HG02642 (cell line): ENCODE data around the gene PDGFC.

Experiments used
- ATAC-seq: cut with Tn5 transposase; IDR thresholded peaks from one replicate; pipeline ENCODE4 v1.9.1; 2021; ENCODE audit warnings: mild to moderate bottlenecking; ENCODE audit not compliant: unreplicated experiment, poor library complexity

Gene PDGFC, protein sequence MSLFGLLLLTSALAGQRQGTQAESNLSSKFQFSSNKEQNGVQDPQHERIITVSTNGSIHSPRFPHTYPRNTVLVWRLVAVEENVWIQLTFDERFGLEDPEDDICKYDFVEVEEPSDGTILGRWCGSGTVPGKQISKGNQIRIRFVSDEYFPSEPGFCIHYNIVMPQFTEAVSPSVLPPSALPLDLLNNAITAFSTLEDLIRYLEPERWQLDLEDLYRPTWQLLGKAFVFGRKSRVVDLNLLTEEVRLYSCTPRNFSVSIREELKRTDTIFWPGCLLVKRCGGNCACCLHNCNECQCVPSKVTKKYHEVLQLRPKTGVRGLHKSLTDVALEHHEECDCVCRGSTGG

DNA sequence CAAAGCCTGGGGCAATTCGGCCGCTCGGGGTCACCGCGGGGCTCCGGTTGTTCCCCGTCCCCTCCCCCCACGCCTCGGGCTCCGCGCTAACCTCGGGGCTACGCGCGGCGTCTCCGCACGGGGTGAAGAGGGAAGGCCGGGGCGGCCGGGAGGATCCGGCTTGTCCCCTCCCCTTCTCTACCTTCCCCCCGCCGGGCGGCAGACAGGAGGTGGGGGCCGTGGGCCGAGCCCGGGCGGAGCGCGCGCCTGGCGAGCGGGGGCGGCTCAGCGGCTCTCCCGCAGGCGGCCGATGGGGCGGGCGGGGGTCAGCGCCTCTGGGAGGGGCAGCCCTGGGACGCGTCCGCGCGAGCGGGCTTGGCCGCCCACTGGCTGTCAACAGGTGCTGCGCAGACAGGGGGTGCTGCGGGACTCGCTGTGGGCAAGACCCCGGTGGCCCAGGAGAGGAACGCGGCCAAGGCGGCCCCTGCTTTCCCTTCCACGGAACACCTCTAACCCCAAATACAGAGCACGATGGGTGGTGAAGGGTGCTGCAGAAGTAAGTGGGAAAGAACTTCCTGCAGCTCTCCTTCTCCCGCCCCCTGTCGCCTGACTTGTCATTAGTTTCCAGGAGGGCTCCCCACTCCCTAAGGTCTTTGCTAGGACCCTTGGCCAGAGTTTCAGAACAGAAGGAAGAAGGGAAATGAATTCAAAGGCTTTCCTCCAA, at the start of gene PDGFC:
Gene PDGFC (minus strand): TSS at position 124 of the 703 bp plus-strand sequence. CDS start 896 bp downstream, outside the sequence.
- ATAC-seq, result no peak

DNA sequence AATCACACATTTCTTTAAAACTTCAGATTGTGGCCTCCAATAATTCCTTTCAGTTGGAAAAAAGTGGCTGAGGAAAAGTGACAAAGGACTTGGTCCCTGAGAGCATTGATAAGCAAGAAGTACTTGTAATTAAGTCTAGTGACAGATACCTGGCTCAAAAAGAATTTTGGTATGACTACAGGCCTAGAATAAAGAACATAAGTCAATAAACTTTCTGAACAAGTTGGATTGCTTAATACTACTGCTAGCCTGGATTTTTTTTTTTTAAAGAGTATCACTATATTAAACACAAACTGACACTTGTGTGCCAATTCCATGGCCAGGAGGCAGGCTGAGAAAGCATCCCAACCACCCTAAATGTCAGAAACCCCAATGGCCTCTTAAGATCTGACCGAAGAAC, 49.3 kb upstream of the PDGFC start:
- no peak for ATAC-seq

DNA sequence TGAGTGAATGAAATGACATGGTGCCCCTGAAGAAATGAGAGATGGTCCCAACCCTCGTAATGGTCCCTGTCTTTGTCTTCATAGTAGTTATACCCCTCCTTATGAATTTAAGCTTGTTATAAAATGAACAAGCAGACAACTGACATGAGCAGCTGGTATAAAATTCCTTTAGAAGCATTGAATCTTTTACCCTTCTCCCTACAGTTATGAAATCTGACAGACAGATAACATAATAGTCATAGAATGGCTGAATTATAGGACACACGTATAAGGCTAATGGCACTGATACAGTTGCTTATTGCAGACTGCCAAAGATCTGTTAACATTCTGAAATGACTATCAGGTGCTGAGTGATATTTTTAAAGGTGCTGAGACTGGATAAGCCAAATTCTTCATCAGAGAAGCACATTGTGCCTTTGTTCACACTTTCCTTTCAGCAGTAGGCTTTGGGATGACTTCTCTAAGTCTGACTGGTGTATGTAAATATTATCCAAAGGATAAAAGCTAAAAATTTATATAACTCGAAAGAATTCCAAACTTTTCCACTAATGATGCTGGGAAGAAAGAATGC, 47.4 kb upstream of the PDGFC start:
- ATAC-seq, result no peak

DNA sequence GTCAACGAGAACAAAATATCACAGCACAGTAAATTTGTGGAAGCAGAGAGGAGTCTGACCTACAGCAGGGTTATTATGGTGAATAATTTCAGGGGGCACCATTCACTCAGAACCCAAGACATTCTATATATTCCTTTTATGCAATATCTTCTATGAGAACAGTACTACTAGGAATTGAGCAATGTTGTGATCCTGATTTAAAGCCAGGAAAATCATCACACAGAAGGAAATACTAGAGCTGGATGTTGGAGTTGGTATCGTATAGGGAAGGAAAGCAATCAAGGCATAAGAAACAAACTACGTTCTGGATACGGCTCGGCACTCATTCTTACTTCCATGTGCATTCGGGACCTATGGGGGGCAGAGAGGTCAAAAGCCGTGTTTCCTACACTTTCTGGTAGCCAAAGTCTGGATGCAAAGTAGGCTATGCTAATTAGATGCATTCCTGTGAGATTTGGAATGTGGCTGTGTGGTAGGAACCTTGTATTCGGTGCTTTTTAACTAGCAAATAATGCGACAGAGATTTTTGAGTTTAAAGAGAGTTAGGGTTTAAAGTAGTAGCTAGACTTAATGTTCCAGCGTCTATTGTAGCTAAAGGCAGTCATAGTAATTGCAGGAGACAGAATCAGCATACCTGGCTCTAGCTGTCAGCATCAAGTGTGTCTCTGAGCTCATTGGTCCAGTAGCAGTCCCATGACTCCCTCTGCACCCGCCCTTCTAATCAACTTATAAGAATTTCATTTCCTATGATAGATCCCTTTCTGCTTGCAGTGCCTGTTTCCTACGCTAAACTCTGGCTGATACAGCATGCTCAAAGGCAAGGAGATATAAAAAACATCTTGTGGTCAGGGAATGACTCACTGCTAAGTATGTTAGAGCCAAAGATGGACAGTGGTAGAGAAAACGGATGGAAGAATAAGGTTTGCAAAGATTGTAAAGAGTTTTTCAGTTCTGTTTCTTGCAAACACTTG, 43.3 kb upstream of the PDGFC start:
- ATAC-seq, result no peak

DNA sequence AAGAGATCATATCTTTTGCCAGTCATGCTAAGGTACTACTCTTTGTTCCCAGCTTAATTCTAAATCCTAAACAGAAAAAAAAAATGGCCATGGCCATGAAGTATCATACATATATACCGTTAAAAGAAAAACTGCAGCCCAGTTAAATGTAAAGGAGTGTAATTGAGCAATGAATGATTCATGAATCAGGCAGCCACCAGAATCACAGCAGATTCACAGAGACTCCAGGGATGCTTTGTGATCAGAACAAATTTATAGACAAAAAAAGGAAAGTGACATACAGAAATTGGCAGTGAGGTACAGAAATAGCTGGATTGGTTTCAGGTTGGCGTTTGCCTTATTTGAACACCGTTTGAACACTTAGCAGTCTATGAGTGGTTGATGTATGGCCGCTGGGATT, 42.1 kb upstream of the PDGFC start:
- no peak for ATAC-seq

DNA sequence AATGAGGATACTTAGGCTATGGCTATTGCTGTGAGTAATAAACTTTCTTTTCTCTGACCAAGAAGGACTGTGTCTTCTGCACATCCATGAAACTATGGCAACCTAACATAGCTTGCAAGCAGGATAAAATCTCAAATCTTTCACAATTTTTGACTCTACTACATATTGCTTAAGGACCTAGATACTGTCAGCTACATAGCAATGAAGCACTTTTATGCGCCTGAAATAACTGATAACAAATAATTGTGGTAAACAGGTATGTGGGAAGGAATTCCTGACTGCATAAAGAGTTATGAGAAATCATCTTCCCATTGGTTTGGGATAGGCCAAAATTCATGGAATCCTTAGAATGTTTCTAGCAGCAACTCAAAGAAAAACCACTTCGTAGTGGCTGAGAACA, 41.2 kb upstream of the PDGFC start:
- ATAC-seq, result no peak

DNA sequence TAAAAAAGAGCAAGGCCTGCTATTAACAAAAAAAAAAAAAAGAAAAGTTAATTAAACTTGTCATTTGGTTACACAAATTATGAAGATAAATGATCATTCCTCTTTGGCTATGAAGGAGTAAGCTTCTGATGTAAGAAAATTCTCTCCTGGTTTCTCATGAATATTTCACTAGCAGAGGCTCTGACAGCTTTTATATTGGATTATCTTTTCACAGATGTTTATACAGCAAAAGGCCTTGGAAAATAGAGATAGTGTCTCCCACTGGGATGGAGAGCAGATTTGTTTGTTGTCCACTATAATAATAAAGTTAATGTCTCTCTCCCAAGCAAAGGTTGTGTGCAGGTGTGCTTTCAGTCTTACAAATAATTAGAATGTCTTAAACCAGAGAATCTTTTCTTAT, 40.7 kb upstream of the PDGFC start:
- no peak for ATAC-seq

DNA sequence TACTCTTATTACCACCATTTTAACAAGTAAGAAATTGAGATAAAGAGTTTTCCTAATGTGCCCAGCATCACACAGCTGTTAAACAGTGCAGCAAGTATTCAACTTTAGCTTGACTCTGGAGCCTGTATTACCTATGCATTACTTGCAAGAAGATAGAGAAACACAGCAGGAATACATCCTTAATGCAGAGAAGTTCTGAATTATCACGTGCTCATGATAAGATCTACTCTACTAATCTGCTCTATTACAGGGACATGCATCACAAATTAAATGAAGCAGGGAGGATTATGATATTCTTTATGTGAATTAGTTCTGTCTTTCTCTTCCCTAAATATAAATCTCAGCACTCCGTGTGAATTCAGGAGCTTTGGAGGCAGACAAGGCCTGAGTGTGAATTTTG, 39.0 kb upstream of the PDGFC start:
- no peak for ATAC-seq

DNA sequence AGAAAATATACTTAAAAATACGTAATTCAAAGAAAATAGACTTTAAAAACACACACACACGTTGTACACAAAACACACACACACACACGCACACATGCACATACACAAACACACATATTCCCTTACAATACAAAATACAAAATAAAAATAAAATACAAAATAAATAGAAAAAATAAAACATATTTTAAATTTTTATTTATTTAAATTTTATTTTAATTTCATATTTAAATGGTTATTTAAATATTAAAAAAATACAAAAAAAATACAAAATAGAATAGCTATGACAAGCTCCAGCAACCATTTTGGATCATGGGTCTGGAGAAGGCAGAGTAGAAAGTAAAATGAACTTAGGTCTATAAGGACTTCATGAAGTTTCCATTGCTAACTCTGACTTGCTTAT, 34.2 kb upstream of the PDGFC start:
- no peak for ATAC-seq

DNA sequence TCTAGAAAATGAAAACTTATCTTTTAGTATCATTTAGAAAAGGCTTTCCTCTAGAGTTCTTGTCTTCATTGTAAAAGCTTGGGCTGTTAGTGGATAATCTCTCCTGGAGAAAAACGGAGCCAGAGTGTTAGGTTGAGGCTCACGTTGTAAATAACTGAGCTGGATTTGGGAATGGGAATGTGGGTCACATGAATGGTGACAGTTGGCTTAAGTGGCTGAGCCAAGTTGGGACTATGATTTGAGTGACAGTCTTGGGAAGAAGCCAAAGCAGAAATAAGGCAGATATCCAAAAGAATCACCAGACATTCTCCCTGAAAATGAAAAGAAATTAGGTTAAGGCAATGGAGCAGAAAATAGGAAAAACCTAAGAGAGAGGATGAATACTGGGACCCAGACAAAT, 33.6 kb upstream of the PDGFC start:
- no peak for ATAC-seq

DNA sequence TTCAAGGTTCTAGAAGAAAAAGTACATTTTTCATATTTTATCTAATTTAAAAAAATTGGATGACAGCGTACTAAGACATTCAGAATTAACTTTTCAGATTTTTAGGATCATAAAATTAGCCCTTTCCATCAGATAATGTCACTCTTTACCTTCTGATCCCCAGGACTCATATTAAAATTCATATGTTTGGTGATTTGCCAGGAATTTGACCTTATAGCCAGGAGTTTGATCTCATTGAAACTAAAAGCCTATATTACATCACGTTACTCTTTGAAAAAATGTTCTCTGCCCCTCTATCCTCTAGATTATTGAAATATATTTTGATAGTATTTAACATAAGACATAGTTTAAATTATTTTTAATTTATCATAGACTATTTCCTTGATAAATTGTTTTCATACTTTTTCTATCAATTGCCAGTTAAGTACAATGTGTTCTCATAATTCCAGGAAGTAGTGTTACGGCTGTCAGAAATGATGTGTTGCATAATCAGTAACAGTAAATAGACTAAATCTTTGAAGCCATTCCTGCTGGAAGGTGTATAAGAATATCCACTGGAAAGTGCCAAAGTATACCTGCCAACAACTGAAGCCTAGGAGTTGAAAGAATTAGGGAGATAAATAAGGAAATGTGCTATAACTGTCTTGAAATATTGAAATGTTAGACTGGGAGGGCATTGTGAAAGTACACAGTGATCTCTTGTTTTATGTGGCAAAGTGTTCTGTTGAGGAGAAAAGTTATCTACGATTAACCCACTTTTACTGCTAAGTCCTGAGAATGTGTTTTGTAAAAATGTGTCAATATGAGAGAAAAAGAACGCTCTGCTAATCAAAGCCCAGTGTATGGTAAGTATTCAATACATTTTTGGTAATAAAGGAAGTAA, 32.9 kb upstream of the PDGFC start:
- ATAC-seq, result no peak

DNA sequence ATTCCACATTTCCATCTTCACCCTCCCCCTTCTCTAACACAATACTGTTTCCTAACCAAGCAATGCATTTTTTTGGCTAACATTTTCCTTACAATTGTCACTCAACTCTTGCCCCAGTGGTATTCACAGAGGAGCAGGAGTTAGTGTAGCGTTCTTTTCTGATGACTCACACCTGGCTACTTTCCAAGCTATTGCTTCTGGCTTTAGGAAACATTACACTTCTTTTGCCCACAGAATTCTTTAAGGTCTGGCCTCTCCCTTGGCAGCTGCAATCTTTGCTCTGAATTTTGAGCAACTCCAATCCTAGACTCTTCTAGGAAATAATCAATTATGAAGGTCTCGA, 27.5 kb upstream of the PDGFC start:
- no peak for ATAC-seq

DNA sequence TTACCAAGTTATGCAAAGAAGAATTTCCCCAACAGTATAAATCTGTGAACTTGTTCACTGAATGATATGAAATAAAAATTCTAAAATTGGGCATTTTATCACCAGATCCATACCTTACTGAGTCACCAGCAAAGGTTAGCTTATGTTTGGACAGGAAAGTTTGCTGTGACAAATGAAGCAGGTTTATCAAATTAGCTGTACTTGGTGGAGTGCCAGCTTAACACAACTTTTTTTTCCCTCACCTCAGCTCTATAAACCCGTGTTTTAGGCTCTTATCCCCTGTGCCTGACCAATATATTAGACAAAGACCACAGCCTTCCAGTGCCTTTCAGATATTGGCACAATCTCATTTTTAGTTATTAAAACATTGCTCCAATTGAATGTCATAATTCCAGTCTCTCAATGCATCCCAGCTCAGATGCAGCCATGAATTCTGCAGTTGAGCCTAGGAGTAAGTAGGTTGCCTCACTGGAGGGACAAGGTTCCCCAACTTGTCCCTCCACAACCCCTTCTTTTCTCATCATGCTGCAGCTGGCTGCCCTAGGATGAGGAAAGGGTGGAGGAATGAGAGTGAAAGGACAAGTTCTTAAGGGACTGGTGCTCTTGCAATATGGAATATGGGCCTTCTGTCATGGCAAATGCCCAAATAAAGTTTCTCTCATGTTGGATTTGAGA, 27.0 kb upstream of the PDGFC start:
- no peak for ATAC-seq

DNA sequence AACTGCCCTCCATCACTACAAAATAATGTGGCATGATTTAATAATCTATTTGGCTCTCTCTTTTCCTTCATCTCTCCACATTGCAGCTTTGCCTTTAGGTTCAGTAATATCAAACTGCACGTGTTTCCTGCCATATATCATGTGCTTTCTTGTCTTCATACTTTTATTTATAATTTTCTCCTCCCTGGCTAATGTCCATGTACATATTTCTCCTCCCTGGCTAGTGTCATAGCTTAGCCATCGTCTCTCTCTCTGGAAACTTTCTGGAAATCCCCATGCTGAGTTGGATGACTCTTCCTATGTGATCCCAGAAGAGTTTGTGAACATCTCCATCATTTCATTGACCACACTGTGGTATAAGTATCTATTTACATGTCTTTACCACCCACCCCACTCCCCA, 21.3 kb upstream of the PDGFC start:
- no peak for ATAC-seq

DNA sequence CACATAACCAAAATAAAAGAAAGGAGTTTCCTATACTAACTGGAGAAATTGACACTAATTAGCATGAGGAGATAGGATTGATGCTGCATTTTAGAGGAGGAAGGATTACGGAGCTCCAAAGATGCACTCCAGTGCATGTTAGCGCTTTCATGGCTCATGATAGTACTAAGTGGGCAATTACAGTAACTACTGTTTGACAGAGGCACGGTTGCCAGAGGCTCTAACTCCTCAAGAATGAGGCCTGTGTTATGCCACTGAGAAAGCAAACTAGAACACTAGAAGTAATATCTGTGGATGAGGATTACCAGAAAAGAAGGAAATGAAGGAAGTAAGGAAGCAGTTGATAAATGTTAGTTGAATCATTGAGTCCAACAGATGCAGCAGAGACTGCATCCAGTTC, 19.6 kb upstream of the PDGFC start:
- ATAC-seq, result no peak

DNA sequence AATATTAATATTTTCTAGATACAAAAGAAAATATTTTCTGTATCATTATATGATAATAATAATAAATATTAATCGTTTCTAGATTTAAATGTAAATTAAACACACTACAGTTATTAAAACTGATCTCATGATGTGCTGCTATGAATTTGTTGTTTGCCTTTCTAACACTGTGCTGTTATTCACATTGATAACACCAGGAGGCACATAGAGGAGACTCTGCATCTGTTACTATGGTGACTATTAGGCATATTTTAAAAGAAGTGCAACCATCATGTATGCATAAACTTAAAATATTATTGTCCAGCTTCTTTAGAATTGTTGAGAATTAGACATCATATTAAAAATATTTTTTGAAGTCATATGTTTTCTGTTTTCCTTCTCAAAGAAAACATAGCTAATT, 11.8 kb upstream of the PDGFC start:
- no peak for ATAC-seq

DNA sequence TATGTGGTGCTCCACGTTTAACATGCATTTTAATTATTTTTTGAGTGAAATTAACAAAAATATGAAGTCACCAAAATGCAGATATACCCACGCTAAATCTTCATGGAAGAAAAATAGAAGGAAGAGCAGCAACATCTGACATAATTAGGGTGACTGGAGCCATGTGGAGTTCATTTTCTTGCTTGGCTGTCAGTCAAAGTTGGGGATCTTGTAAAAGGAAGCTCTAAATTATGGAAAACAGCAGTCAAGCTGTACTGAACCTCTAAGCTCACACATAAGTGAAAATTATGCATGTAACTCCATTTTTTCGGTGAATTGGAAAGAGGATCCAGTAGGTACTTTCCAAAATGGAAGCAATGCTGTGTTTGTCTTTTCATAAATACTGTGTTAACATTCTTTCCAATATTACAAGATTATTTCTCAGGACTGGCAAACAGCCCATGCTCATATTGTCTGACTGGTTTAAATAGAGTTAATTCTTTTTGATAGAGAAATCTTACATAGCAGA, 9.7 kb upstream of the PDGFC start:
- ATAC-seq, result no peak

DNA sequence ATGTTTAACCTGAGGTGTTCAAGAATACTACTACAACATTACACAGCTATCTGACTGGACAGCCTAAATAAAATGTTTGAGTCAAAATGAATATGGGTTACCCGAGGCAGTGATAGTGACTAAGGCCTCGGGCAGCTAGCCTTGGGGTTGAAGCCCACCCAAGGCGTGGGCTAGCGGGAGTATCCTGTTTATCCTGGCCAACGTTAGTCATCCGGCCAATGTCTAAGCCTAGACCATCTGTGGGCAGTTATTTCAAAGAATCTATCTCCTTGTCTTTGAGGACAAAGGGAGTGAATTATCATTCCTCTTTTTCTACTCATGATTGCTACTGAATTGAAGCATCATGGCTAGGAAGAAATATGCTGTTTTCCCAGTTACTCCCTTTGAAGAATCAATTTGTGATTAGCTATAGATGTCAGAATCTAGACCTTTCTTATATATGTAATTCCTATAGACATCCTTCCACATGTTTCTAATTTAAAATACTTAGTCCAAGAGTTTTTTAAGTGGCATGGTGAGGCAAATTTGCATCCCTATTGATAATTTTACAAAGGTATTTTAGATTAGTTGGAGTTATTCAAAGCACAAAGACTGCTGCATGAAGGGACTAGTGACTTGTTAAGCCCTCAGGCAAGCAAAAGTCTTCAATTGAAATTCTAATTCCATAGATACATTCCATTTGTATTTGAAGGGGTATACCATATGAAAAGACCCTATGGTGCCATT, 6.0 kb upstream of the PDGFC start:
- no peak for ATAC-seq
